ENCODE results near the gene RALGPS1. TPM values are rescaled to one million over a fixed set of nuclear protein-coding genes. Genes with fewer than 3 reads are reported as not detected.

RALGPS1 gene
- total RNA-seq, 2 experiments from 2014 or later = 1.9 to 2.2 TPM

DNA sequence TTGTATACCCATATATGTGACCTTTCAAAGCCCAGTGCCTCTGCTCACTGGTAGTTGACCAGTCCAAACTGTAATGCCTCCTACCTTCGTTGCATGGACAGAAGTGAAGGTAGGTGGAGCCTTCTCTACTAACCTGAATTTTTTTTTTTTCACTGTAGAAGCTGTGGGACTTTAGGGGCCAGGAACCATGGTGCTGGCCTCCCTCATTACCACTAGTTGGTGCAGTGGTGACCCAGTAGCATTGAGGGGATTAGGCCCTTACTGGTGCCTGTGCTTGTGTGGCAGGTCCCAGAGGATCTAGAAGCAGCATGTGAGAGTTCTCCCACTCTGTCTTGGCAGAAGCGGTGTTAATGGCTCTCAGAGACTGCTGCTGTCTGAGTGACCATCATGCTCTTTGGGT, 2.3 kb downstream of the RALGPS1 start:
- ChIA-PET CTCF (interaction anchor here (1.9 kb wide), 1 partner anchor 9 kb away, joined by 9 read pairs; no protein-coding TSS in a partner anchor), POLR2A (interaction anchor here (0.6 kb wide), 1 partner anchor 9 kb away, joined by 6 read pairs; no protein-coding TSS in a partner anchor)
- intact Hi-C loops (cut with micrococcal nuclease) = no loop called here
- TF ChIP-seq, protein P1, sequence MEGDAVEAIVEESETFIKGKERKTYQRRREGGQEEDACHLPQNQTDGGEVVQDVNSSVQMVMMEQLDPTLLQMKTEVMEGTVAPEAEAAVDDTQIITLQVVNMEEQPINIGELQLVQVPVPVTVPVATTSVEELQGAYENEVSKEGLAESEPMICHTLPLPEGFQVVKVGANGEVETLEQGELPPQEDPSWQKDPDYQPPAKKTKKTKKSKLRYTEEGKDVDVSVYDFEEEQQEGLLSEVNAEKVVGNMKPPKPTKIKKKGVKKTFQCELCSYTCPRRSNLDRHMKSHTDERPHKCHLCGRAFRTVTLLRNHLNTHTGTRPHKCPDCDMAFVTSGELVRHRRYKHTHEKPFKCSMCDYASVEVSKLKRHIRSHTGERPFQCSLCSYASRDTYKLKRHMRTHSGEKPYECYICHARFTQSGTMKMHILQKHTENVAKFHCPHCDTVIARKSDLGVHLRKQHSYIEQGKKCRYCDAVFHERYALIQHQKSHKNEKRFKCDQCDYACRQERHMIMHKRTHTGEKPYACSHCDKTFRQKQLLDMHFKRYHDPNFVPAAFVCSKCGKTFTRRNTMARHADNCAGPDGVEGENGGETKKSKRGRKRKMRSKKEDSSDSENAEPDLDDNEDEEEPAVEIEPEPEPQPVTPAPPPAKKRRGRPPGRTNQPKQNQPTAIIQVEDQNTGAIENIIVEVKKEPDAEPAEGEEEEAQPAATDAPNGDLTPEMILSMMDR (IDR thresholded peaks at IDR 0.05) = no peak
- Mint-ChIP-seq H3K4me3 (no peak overlapping the region), H3K27me3 (peaks cover 2% of the 10 kb centered on the region), H3K9me3 (no peaks in the 10 kb centered on the region), H3K36me3 (ENCODE audit: low read depth) (no peaks in the 10 kb centered on the region), H3K4me1 (ENCODE audit: low read depth) (peaks cover 7% of the 10 kb centered on the region), H3K27ac (no peak overlapping the region)
- ATAC-seq = no peak
- no peak for DNase-seq

DNA sequence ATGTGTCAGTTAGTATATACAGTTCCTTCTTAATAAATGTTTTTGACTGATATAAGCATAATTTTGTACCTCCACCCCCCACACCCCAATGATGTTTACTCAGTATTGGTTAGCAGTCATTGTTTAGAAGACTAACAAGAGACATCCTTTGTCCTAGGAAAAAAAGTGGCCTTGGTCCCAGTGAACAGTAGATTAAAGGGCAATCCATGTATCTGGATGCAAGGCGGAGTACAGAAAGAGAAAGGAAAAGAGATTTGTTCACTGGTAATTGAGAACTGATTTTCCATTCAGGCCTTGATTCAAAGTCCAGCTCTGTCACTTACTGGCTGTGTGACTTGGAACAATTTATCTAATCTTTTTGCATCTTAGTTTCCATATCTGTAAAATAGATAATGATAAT, 4.6 kb downstream of the RALGPS1 start:
- Mint-ChIP-seq H3K27me3 (peaks cover 2% of the 10 kb centered on the region), H3K4me1 (ENCODE audit: low read depth) (peaks cover 7% of the 10 kb centered on the region), H3K4me3 (no peak overlapping the region), H3K36me3 (ENCODE audit: low read depth) (no peaks in the 10 kb centered on the region), H3K9me3 (no peaks in the 10 kb centered on the region), H3K27ac (no peak overlapping the region)
- ChIA-PET POLR2A (no interaction called here), CTCF (no interaction called here)
- intact Hi-C loops (cut with micrococcal nuclease) = no loop called here
- TF ChIP-seq, protein P1 (IDR thresholded peaks at IDR 0.05) = no peak
- DNase-seq (no peak), ATAC-seq (no peak)

DNA sequence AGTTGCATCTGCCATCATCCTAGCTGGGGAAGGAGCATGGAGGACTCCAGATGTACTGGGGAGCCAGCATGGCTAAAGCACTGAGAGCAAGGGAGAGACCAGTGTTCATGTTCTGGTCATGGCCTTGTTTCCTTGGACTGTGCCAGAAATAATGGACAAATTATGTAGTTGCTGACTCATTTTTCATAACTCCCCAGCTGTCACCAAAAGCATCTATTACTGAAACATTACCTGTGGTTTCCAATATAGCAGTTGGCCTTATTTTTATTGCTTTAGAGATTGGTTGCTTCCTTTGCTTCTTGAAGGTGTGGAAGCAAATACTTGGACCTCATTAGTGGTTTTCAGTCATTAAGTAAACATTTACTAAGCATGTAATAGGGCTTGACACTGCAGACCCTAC, 11.3 kb downstream of the RALGPS1 start:
- H3K36me3 Mint-ChIP-seq (ENCODE audit: low read depth) = no peaks in the 10 kb centered on the region
- no peak overlapping the region for H3K4me3 Mint-ChIP-seq
- ATAC-seq = no peak
- TF ChIP-seq, protein P1 (IDR thresholded peaks at IDR 0.05) = no peak
- H3K27ac Mint-ChIP-seq = no peak overlapping the region
- no peak for DNase-seq
- H3K9me3 Mint-ChIP-seq = no peaks in the 10 kb centered on the region
- H3K4me1 Mint-ChIP-seq (ENCODE audit: low read depth) = no peaks in the 10 kb centered on the region
- CTCF ChIA-PET = interaction anchor here (1.6 to 2.4 kb wide), 4 partner anchors 9 to 273 kb away, joined by 5 to 9 read pairs (median 6); partner anchors contain the start of gene RALGPS1
- peaks cover 2% of the 10 kb centered on the region for H3K27me3 Mint-ChIP-seq
- intact Hi-C loops (cut with micrococcal nuclease) = no loop called here
- POLR2A ChIA-PET = interaction anchor here (0.7 kb wide), 1 partner anchor 9 kb away, joined by 6 read pairs; no protein-coding TSS in a partner anchor

DNA sequence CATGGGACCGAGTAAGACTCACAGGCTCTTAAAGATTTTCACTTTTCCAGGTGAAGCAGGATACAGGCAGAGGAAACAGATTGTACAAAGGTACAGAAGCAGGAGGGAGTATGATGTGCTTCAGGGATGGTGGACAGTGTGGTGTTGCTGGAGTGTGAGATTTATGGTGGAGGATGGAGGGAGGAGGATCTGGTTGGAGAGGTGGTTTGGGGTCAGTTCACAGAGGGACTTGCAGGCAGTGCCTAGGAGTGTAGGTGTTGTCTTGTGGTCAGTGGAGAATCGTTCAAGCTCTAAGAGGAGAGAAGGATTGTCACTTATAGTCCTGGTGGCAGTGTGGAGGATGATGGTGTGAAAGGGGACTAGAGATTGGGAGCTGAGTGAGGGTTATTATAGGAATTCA, 11.8 kb downstream of the RALGPS1 start:
- ATAC-seq = no peak
- Mint-ChIP-seq H3K9me3 (no peaks in the 10 kb centered on the region), H3K4me1 (ENCODE audit: low read depth) (no peaks in the 10 kb centered on the region), H3K27me3 (peaks cover 2% of the 10 kb centered on the region), H3K36me3 (ENCODE audit: low read depth) (no peaks in the 10 kb centered on the region), H3K27ac (no peak overlapping the region), H3K4me3 (no peak overlapping the region)
- ChIA-PET POLR2A (interaction anchor here (1.2 kb wide), 1 partner anchor 12 kb away, joined by 3 read pairs; the partner anchor contains the start of gene RALGPS1), CTCF (interaction anchor here (1.8 to 2.4 kb wide), 3 partner anchors 10 to 272 kb away, joined by 5 to 9 read pairs (median 5); partner anchors contain the start of gene RALGPS1)
- intact Hi-C loops (cut with micrococcal nuclease) = no loop called here
- TF ChIP-seq, protein P1 (IDR thresholded peaks at IDR 0.05) = no peak
- DNase-seq = no peak

DNA sequence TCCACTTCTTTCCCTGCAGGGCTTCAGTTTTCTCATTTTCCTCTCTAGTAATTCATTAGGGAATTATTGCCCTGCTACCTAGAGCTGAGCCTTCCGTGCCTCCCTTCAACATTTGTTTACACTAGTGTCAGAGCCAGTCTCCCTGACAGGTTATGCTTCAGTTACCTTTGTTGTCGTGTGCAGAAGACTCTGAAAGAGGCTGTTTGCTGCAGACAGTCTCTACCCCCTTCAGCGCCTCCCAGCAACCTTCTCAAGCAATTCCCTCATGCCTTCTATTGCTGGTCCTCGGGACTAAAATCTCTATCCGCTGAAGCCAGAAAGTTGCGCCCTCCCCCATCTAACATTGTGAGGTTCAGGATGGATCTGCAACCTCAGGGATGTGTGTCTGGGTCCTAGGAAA, 12.8 kb downstream of the RALGPS1 start:
- DNase-seq = no peak
- CTCF ChIA-PET = interaction anchor here (2.3 to 2.4 kb wide), 2 partner anchors 11 to 13 kb away, joined by 5 to 9 read pairs; partner anchors contain the start of gene RALGPS1

More for the DNA sequence above, 12.8 kb downstream of the RALGPS1 start:
- TF ChIP-seq, protein P1 (IDR thresholded peaks at IDR 0.05) = no peak
- H3K9me3 Mint-ChIP-seq = no peaks in the 10 kb centered on the region
- intact Hi-C loops (cut with micrococcal nuclease) = no loop called here
- H3K36me3 Mint-ChIP-seq (ENCODE audit: low read depth) = no peaks in the 10 kb centered on the region
- H3K4me3 Mint-ChIP-seq = no peak overlapping the region
- no peak for ATAC-seq
- peaks cover 2% of the 10 kb centered on the region for H3K27me3 Mint-ChIP-seq
- POLR2A ChIA-PET = interaction anchor here (1.2 kb wide), 1 partner anchor 13 kb away, joined by 3 read pairs; the partner anchor contains the start of gene RALGPS1
- no peak overlapping the region for H3K27ac Mint-ChIP-seq
- no peaks in the 10 kb centered on the region for H3K4me1 Mint-ChIP-seq (ENCODE audit: low read depth)
